K562 (cell line): ENCODE measurements around the gene ST6GAL1. TPM values are rescaled to one million over a fixed set of nuclear protein-coding genes. Genes with fewer than 3 reads are reported as not detected.

Experiments
- DACH1 ChIP-seq: fragments of 450-650 bp; IDR thresholded peaks from 2 replicates; pipeline ENCODE4 v1.6.1; 2018; ENCODE audit not compliant: partially characterized antibody
- FOXP1 ChIP-seq: sonication (generic); formaldehyde crosslinking; IDR thresholded peaks from 2 replicates; pipeline ENCODE4 v1.8.0; 2022; ENCODE audit warnings: mild to moderate bottlenecking, missing genetic modification reagents
- GABPA ChIP-seq: fragments of 200-800 bp; sonication (Bioruptor generic); conservative IDR thresholded peaks from 2 replicates; pipeline ENCODE4 v1.6.1; 2016; ENCODE audit warnings: low read depth, missing genetic modification characterization, missing compliant biosample characterization
- MXD1 ChIP-seq: fragments of 250-450 bp; sonication (Bioruptor Pico); IDR thresholded peaks from 2 replicates; pipeline ENCODE4 v1.8.0; 2021; ENCODE audit warnings: borderline replicate concordance, mild to moderate bottlenecking, moderate library complexity; ENCODE audit not compliant: poor library complexity, severe bottlenecking
- SMARCA4 ChIP-seq: fragments of 450-650 bp; IDR thresholded peaks from 2 replicates; pipeline ENCODE4 v1.6.1; 2016
- UBTF ChIP-seq, 2 experiments: IDR thresholded peaks; 2 replicates each; pipeline ENCODE4 v1.6.1; 2012; ENCODE audit warnings: improper control_type of control experiment in 2 of 2, low read depth in 2 of 2, low read length in 2 of 2, borderline replicate concordance in 1 of 2
- XRCC5 ChIP-seq: fragments of 200-400 bp; formaldehyde crosslinking; IDR thresholded peaks from 2 replicates; pipeline ENCODE4 v1.6.1; 2017; ENCODE audit warnings: low read depth, mild to moderate bottlenecking, low read length
- ZBTB17 ChIP-seq: fragments of 450-650 bp; formaldehyde crosslinking; IDR thresholded peaks from 2 replicates; pipeline ENCODE4 v1.4.0; 2020; ENCODE audit warnings: mild to moderate bottlenecking
- ZNF778 ChIP-seq: fragments of 450-650 bp; formaldehyde crosslinking; IDR thresholded peaks from 2 replicates; pipeline ENCODE4 v1.4.0; 2020; ENCODE audit warnings: mild to moderate bottlenecking, moderate library complexity
- ZSCAN32 ChIP-seq: fragments of 450-650 bp; formaldehyde crosslinking; IDR thresholded peaks from 2 replicates; pipeline ENCODE4 v1.4.0; 2020; ENCODE audit warnings: mild to moderate bottlenecking, moderate library complexity
- polyA plus RNA-seq, 8 experiments: library from polyadenylated mRNA; depleted of rRNA in 4 of 8; stranded (reverse) in 5 of 8; unstranded in 3 of 8; fragments of >200 nt; fragmentation: Nextera tagmentation in 2 of 8; fragmentation: Illumina TruSeq in 1 of 8; extraction: Ambion mirVana in 2 of 8; extraction: Trizol in 1 of 8; gene quantifications; 2 replicates each; pipeline versions ENCODE4 v1.2.1 to v1.2.3, GENCODE V29; 2011 to 2014; ENCODE audit warnings: inconsistent platforms in 1 of 8, missing spikeins in 1 of 8
- total RNA-seq, 7 experiments: library from RNA; depleted of rRNA in 6 of 7; stranded (reverse); fragments of >200 nt in 6 of 7; fragmentation: Illumina TruSeq in 2 of 7; extraction: Trizol in 2 of 7; gene quantifications; 2 replicates each; pipeline versions ENCODE4 v1.2.1 to v1.2.3, GENCODE V29; 2011 to 2021; ENCODE audit warnings: low replicate concordance in 1 of 7
- TF ChIP-seq, protein P1 (sequence below): fragments of 200-800 bp; sonication (Bioruptor generic); IDR thresholded peaks from 2 replicates; pipeline ENCODE4 v1.6.1; 2017; ENCODE audit warnings: missing genetic modification characterization, missing compliant biosample characterization
- TF ChIP-seq, protein P2 (sequence below): fragments of 450-650 bp; conservative IDR thresholded peaks from 2 replicates; pipeline ENCODE4 v1.6.1; 2016; ENCODE audit warnings: missing genetic modification characterization, low read depth, mild to moderate bottlenecking, control low read depth, missing compliant biosample characterization

The ST6GAL1 gene
- total and polyA plus RNA-seq, 9 of the 15 experiments (the other 6 are each of a cell fraction or from before 2014, with no cell fraction given): 31.9 to 145 (median 71.0) TPM

- TF ChIP-seq, protein P1, sequence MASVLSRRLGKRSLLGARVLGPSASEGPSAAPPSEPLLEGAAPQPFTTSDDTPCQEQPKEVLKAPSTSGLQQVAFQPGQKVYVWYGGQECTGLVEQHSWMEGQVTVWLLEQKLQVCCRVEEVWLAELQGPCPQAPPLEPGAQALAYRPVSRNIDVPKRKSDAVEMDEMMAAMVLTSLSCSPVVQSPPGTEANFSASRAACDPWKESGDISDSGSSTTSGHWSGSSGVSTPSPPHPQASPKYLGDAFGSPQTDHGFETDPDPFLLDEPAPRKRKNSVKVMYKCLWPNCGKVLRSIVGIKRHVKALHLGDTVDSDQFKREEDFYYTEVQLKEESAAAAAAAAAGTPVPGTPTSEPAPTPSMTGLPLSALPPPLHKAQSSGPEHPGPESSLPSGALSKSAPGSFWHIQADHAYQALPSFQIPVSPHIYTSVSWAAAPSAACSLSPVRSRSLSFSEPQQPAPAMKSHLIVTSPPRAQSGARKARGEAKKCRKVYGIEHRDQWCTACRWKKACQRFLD (CRISPR knock-in tag): 0 out of 2 replicates have a peak, but pooled peaks have one; percentile 6
- TF ChIP-seq MXD1 (CRISPR knock-in tag) (no peak), XRCC5 (no peak), ZSCAN32 (CRISPR knock-in tag) (no peak), ZNF778 (no peak), GABPA (tag) (no peak), SMARCA4 (0 out of 2 replicates have a peak, but pooled peaks have one; percentile 9), ZBTB17 (CRISPR knock-in tag) (no peak), DACH1 (no peak), UBTF (IDR thresholded peaks at IDR 0.05; ENCODE audit: borderline replicate concordance in 1 of 2, low read depth in 2 of 2, low read length in 2 of 2) (no peak), FOXP1 (CRISPR knock-in tag) (no peak)
- TF ChIP-seq, protein P2, sequence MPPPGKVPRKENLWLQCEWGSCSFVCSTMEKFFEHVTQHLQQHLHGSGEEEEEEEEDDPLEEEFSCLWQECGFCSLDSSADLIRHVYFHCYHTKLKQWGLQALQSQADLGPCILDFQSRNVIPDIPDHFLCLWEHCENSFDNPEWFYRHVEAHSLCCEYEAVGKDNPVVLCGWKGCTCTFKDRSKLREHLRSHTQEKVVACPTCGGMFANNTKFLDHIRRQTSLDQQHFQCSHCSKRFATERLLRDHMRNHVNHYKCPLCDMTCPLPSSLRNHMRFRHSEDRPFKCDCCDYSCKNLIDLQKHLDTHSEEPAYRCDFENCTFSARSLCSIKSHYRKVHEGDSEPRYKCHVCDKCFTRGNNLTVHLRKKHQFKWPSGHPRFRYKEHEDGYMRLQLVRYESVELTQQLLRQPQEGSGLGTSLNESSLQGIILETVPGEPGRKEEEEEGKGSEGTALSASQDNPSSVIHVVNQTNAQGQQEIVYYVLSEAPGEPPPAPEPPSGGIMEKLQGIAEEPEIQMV (tag): no peak
Measured at GRCh38 chr3:187025254-187025655, 94.9 kb downstream of the ST6GAL1 start (continued).
